Upper lobe of left lung (tissue), 6 donors: Measurements from ENCODE around the gene NXPE3. TPM values are rescaled to one million over a fixed set of nuclear protein-coding genes. Genes with fewer than 3 reads are reported as not detected.
A peak's percentile ranks its signal among the peaks of the same experiment; 100 is the strongest.

ENCODE experiments used
- ATAC-seq, 2 donors: fragments of 200-7000 bp; cut with Tn5 transposase; one replicate each; pipeline ENCODE4 v1.9.1; 2022; ENCODE audit warnings: mild to moderate bottlenecking in 2 of 2, moderate library complexity in 2 of 2; ENCODE audit not compliant: low FRiP score in 2 of 2
- DNase-seq, 2 donors: peaks; one replicate each; pipeline ENCODE4 v3.0.0-alpha.2; 2019 to 2020
- H3K27ac ChIP-seq, 4 donors: fragments of 200-600 bp; sonication (generic); one replicate each; pipeline ENCODE4 v1.5.1; 2016 to 2019
- H3K27me3 ChIP-seq, 4 donors: fragments of 200-600 bp; sonication (generic); one replicate each; pipeline ENCODE4 v1.5.1; 2017 to 2019
- H3K36me3 ChIP-seq, 4 donors: fragments of 200-600 bp; sonication (generic); one replicate each; pipeline ENCODE4 v1.5.1; 2016 to 2019
- H3K4me1 ChIP-seq, 4 donors: fragments of 200-600 bp; sonication (generic); one replicate each; pipeline ENCODE4 v1.5.1; 2018 to 2019
- H3K4me3 ChIP-seq, 4 donors: fragments of 200-600 bp; sonication (generic); one replicate each; pipeline ENCODE4 v1.5.1; 2017 to 2019; ENCODE audit warnings: mild to moderate bottlenecking in 2 of 4, moderate library complexity in 1 of 4
- H3K9me3 ChIP-seq, 4 donors: fragments of 200-600 bp; sonication (generic); one replicate each; pipeline ENCODE4 v1.5.1; 2018 to 2019
- CTCF ChIP-seq, 6 experiments: fragments of 450-650 bp in 4 of 6; fragments of 200-600 bp in 2 of 6; sonication (generic) in 2 of 6; IDR thresholded peaks; one replicate each; pipeline ENCODE4 v1.5.1; 2016 to 2019; ENCODE audit warnings: antibody characterized with exemption in 6 of 6
- EP300 ChIP-seq, 4 donors: sonication (generic); formaldehyde crosslinking; IDR thresholded peaks; one replicate each; pipeline ENCODE4 v1.5.1; 2017; ENCODE audit warnings: antibody characterized with exemption in 4 of 4, control low read depth in 2 of 4
- POLR2A ChIP-seq, 4 donors: fragments of 450-650 bp; IDR thresholded peaks; one replicate each; pipeline ENCODE4 v1.5.1; 2016 to 2017; ENCODE audit warnings: antibody characterized with exemption in 4 of 4, mild to moderate bottlenecking in 2 of 4
- POLR2AphosphoS5 ChIP-seq, 2 donors: sonication (generic); formaldehyde crosslinking; IDR thresholded peaks; one replicate each; pipeline ENCODE4 v1.5.1; 2017; ENCODE audit warnings: antibody characterized with exemption in 2 of 2
- WGBS, 2 donors: methylation state at CpG; one replicate each; pipeline ENCODE4 v1.1.5; 2017 to 2018; 5-methylcytosine and 5-hydroxymethylcytosine counted together
- total RNA-seq, 6 donors: library from RNA; depleted of rRNA in 4 of 6; stranded (reverse); fragments of >200 nt in 4 of 6; gene quantifications; one replicate each; pipeline versions ENCODE4 v1.1.0 to v1.2.1, GENCODE V29; 2016 to 2021
- donor health status: DM: no; HTN: no; CAD: no; lungs with moderate emphysema.
- donor health status: DM: no; HTN: yes; CAD: no; lungs with severe emphysema.

The NXPE3 gene
- total RNA-seq, 6 donors from 2014 or later: 7.2 to 16.8 (median 15.5) TPM

GRCh38 chr3:101781166-101781565, 2.2 kb downstream of the NXPE3 start:
- TF ChIP-seq POLR2AphosphoS5 (IDR thresholded peaks at IDR 0.05) (no peak), EP300 (IDR thresholded peaks at IDR 0.05) (no peak), POLR2A (IDR thresholded peaks at IDR 0.05) (no peak)
- Histone ChIP-seq H3K4me3 (no peak overlapping the region), H3K27me3 (no peaks in the 10 kb centered on the region), H3K4me1 (peaks cover 24 to 45% (median 39%) of the 10 kb centered on the region in 4 donors), H3K9me3 (no peaks in the 10 kb centered on the region), H3K27ac (peak overlapping the region in 2 of 4 donors; percentile 85 to 92), H3K36me3 (peaks cover 0 to 28% (median 12%) of the 10 kb centered on the region in 4 donors)
- no peak for DNase-seq
- ATAC-seq: no peak

GRCh38 chr3:101784855-101785613, 6.0 kb downstream of the NXPE3 start:
- H3K9me3 ChIP-seq: no peaks in the 10 kb centered on the region
- no peak for TF ChIP-seq POLR2AphosphoS5 (IDR thresholded peaks at IDR 0.05)
- no peak for TF ChIP-seq EP300 (IDR thresholded peaks at IDR 0.05)
- TF ChIP-seq CTCF (IDR thresholded peaks at IDR 0.05): no peak
- no peak for TF ChIP-seq POLR2A (IDR thresholded peaks at IDR 0.05)
- DNase-seq: no peak
- peak overlapping the region; percentile 36 to 81 (median 60) for H3K27ac ChIP-seq
- H3K4me1 ChIP-seq: peaks cover 15 to 37% (median 33%) of the 10 kb centered on the region in 4 donors
- WGBS, 2 donors: 51 to 59% methylated on average over 5 of the region's 5 CpGs
- ATAC-seq: peak in 1 of 2 donors; percentile 53
- no peaks in the 10 kb centered on the region for H3K27me3 ChIP-seq
- H3K36me3 ChIP-seq: peaks cover 0 to 65% (median 14%) of the 10 kb centered on the region in 4 donors
- H3K4me3 ChIP-seq: peak overlapping the region in 1 of 4 donors; percentile 23

GRCh38 chr3:101791778-101792177, 12.8 kb downstream of the NXPE3 start:
- Histone ChIP-seq H3K36me3 (peaks cover 0 to 70% (median 13%) of the 10 kb centered on the region in 4 donors), H3K4me3 (no peak overlapping the region), H3K9me3 (peaks cover 0 to 5% (median 1%) of the 10 kb centered on the region in 4 donors), H3K27me3 (no peaks in the 10 kb centered on the region), H3K4me1 (peaks cover 0 to 4% (median 0%) of the 10 kb centered on the region in 4 donors), H3K27ac (no peak overlapping the region)
- no peak for DNase-seq
- no peak for TF ChIP-seq POLR2A (IDR thresholded peaks at IDR 0.05)
- no peak for TF ChIP-seq CTCF (IDR thresholded peaks at IDR 0.05)
- no peak for TF ChIP-seq EP300 (IDR thresholded peaks at IDR 0.05)
- no peak for TF ChIP-seq POLR2AphosphoS5 (IDR thresholded peaks at IDR 0.05)
- ATAC-seq: no peak
- WGBS, 2 donors: 80 to 95% methylated on average over 4 of the region's 4 CpGs

GRCh38 chr3:101796077-101796680, 17.2 kb downstream of the NXPE3 start:
- Histone ChIP-seq H3K9me3 (peaks cover 0 to 5% (median 1%) of the 10 kb centered on the region in 4 donors), H3K4me3 (no peak overlapping the region), H3K27ac (no peak overlapping the region), H3K27me3 (no peaks in the 10 kb centered on the region), H3K4me1 (no peaks in the 10 kb centered on the region), H3K36me3 (peaks cover 0 to 38% (median 9%) of the 10 kb centered on the region in 4 donors)
- DNase-seq: no peak
- ATAC-seq: no peak
- WGBS, 2 donors: 91 to 99% methylated on average over 3 of the region's 3 CpGs
- no peak for TF ChIP-seq EP300 (IDR thresholded peaks at IDR 0.05)
- no peak for TF ChIP-seq POLR2AphosphoS5 (IDR thresholded peaks at IDR 0.05)
- no peak for TF ChIP-seq POLR2A (IDR thresholded peaks at IDR 0.05)
- no peak for TF ChIP-seq CTCF (IDR thresholded peaks at IDR 0.05)

GRCh38 chr3:101801174-101801573, 22.2 kb downstream of the NXPE3 start:
- peaks cover 0 to 6% (median 0%) of the 10 kb centered on the region in 4 donors for H3K4me1 ChIP-seq
- no peak for DNase-seq
- H3K4me3 ChIP-seq: no peak overlapping the region
- H3K27ac ChIP-seq: no peak overlapping the region
- no peaks in the 10 kb centered on the region for H3K9me3 ChIP-seq
- no peak for ATAC-seq
- TF ChIP-seq CTCF (IDR thresholded peaks at IDR 0.05) (no peak), POLR2A (IDR thresholded peaks at IDR 0.05) (no peak), POLR2AphosphoS5 (IDR thresholded peaks at IDR 0.05) (no peak), EP300 (IDR thresholded peaks at IDR 0.05) (no peak)
- H3K36me3 ChIP-seq: peaks cover 0 to 27% (median 10%) of the 10 kb centered on the region in 4 donors
- WGBS, 2 donors: 90 to 91% methylated on average over 4 of the region's 4 CpGs
- no peaks in the 10 kb centered on the region for H3K27me3 ChIP-seq
